ENCODE results near the gene RABGAP1.

The RABGAP1 gene

GRCh38 chr9:123011380-123011779 lies 70.6 kb downstream of the RABGAP1 start:
- DNase-seq (ENCODE audit: low read depth): no peak

GRCh38 chr9:123011878-123012528 lies 71.2 kb downstream of the RABGAP1 start:
- DNase-seq (ENCODE audit: low read depth): no peak

GRCh38 chr9:123016631-123017030 lies 75.8 kb downstream of the RABGAP1 start:
- DNase-seq (ENCODE audit: low read depth): no peak

GRCh38 chr9:123020796-123021195 lies 80.0 kb downstream of the RABGAP1 start:
- DNase-seq (ENCODE audit: low read depth): no peak

- no peak for DNase-seq (ENCODE audit: low read depth)
Observed at GRCh38 chr9:123026425-123026824, 85.6 kb downstream of the RABGAP1 start.

- no peak for DNase-seq (ENCODE audit: low read depth)
Observed at GRCh38 chr9:123027517-123027916, 86.7 kb downstream of the RABGAP1 start.

GRCh38 chr9:123028136-123028535 lies 87.3 kb downstream of the RABGAP1 start:
- no peak for DNase-seq (ENCODE audit: low read depth)

- no peak for DNase-seq (ENCODE audit: low read depth)
Observed at GRCh38 chr9:123028973-123029372, 88.2 kb downstream of the RABGAP1 start.

- no peak for DNase-seq (ENCODE audit: low read depth)
Observed at GRCh38 chr9:123031963-123032362, 91.1 kb downstream of the RABGAP1 start.

- DNase-seq (ENCODE audit: low read depth): no peak
Observed at GRCh38 chr9:123033352-123033751, 92.5 kb downstream of the RABGAP1 start, which contains the start of gene GPR21. GPR21 (plus strand) TSS chr9:123033667; CDS start chr9:123034567, 900 bp downstream.

- DNase-seq (ENCODE audit: low read depth): no peak
Observed at GRCh38 chr9:123033864-123034601, 93.2 kb downstream of the RABGAP1 start.

- no peak for DNase-seq (ENCODE audit: low read depth)
Observed at GRCh38 chr9:123034881-123035510, 94.2 kb downstream of the RABGAP1 start.

- no peak for DNase-seq (ENCODE audit: low read depth)
Observed at GRCh38 chr9:123035791-123036190, 95.0 kb downstream of the RABGAP1 start.

- no peak for DNase-seq (ENCODE audit: low read depth)
Observed at GRCh38 chr9:123036893-123037545, 96.2 kb downstream of the RABGAP1 start.

GRCh38 chr9:123039617-123040219 lies 98.9 kb downstream of the RABGAP1 start:
- DNase-seq (ENCODE audit: low read depth): no peak

- no peak for DNase-seq (ENCODE audit: low read depth)
Observed at GRCh38 chr9:123040801-123041200, 100.0 kb downstream of the RABGAP1 start.

- DNase-seq (ENCODE audit: low read depth): no peak
Observed at GRCh38 chr9:123041489-123041888, 100.7 kb downstream of the RABGAP1 start.

- DNase-seq (ENCODE audit: low read depth): no peak
Observed at GRCh38 chr9:123043081-123043939, 102.5 kb downstream of the RABGAP1 start.

GRCh38 chr9:123044586-123044985 lies 103.8 kb downstream of the RABGAP1 start:
- peak; percentile 60 for DNase-seq (ENCODE audit: low read depth)

GRCh38 chr9:123046406-123047195 lies 105.8 kb downstream of the RABGAP1 start:
- DNase-seq (ENCODE audit: low read depth): no peak

Data from fibroblast of the conjunctiva (primary cell).